NCI-H1436 treated with DMSO at 0.1 percent for 48 hours (cell line): ENCODE measurements around the gene ADAMTSL1.

Source experiments
- DNase-seq: peaks from one replicate; lab custom pipeline; 2025; lab: John Stamatoyannopoulos, UW

ADAMTSL1 gene

GRCh38 chr9:18473652-18474279 is at the start of gene ADAMTSL1:
TSS of gene ADAMTSL1 (plus strand) at chr9:18474153. CDS start at chr9:18474233, 80 bp downstream.
- DNase-seq = no peak

- no peak for DNase-seq
Observed at GRCh38 chr9:18427691-18428090, 46.3 kb upstream of the ADAMTSL1 start.

- no peak for DNase-seq
Observed at GRCh38 chr9:18428661-18429060, 45.3 kb upstream of the ADAMTSL1 start.

- DNase-seq = no peak
Observed at GRCh38 chr9:18429070-18429469, 44.9 kb upstream of the ADAMTSL1 start.

- no peak for DNase-seq
Observed at GRCh38 chr9:18433620-18434019, 40.3 kb upstream of the ADAMTSL1 start.

GRCh38 chr9:18437315-18438201 is 36.4 kb upstream of the ADAMTSL1 start:
- no peak for DNase-seq

GRCh38 chr9:18438300-18438925 is 35.5 kb upstream of the ADAMTSL1 start:
- DNase-seq = no peak

- DNase-seq = no peak
Observed at GRCh38 chr9:18438951-18439350, 35.0 kb upstream of the ADAMTSL1 start.

- no peak for DNase-seq
Observed at GRCh38 chr9:18441261-18441660, 32.7 kb upstream of the ADAMTSL1 start.

- no peak for DNase-seq
Observed at GRCh38 chr9:18442629-18443491, 31.1 kb upstream of the ADAMTSL1 start.

GRCh38 chr9:18447131-18447530 is 26.8 kb upstream of the ADAMTSL1 start:
- no peak for DNase-seq

- DNase-seq = no peak
Observed at GRCh38 chr9:18447541-18447940, 26.4 kb upstream of the ADAMTSL1 start.

- DNase-seq = no peak
Observed at GRCh38 chr9:18448101-18448500, 25.9 kb upstream of the ADAMTSL1 start.

GRCh38 chr9:18451406-18451805 is 22.5 kb upstream of the ADAMTSL1 start:
- DNase-seq = no peak

- no peak for DNase-seq
Observed at GRCh38 chr9:18452276-18452675, 21.7 kb upstream of the ADAMTSL1 start.

GRCh38 chr9:18456624-18457237 is 17.2 kb upstream of the ADAMTSL1 start:
- DNase-seq = no peak

GRCh38 chr9:18457510-18457909 is 16.4 kb upstream of the ADAMTSL1 start:
- DNase-seq = no peak

GRCh38 chr9:18459962-18460584 is 13.9 kb upstream of the ADAMTSL1 start:
- DNase-seq = no peak

- DNase-seq = no peak
Observed at GRCh38 chr9:18461496-18461895, 12.5 kb upstream of the ADAMTSL1 start.

- no peak for DNase-seq
Observed at GRCh38 chr9:18463991-18464390, 10.0 kb upstream of the ADAMTSL1 start.

GRCh38 chr9:18466101-18466500 is 7.9 kb upstream of the ADAMTSL1 start:
- no peak for DNase-seq
